K562 (cell line): ENCODE results near the gene COL24A1. TPM values are rescaled to one million over a fixed set of nuclear protein-coding genes. Genes with fewer than 3 reads are reported as not detected.

Experiments
- ATAC-seq: fragments of 200-7000 bp; cut with Tn5 transposase; 3 replicates; pipeline ENCODE4 v1.9.1; 2020; ENCODE audit warnings: moderate library complexity
- BruUV-seq: library from RNA; stranded (reverse); fragments of 400-500 nt; replicated peaks from 2 replicates; lab custom pipeline; 2021; lab: Mats Ljungman, UMichigan
- CTCF ChIA-PET: fragments of 300-600 bp; formaldehyde crosslinking; extraction: SDS; loops from one replicate; lab custom pipeline; 2021; ENCODE audit warnings: low intra/inter-chr PET ratio; lab: Yijun Ruan, JAX
- POLR2A ChIA-PET: fragments of 300-600, 350-650 bp; sonication (Branson Sonifier 250); formaldehyde crosslinking; extraction: SDS; loops from one replicate; lab custom pipeline; 2021; ENCODE audit warnings: antibody characterized with exemption, inconsistent platforms; lab: Yijun Ruan, JAX
- DNase-seq, 4 experiments: peaks; one replicate each; pipeline versions ENCODE4 v3.0.0 to v3.0.0-alpha.2; 2011 to 2018; ENCODE audit warnings: low spot score in 3 of 4, mixed read lengths in 3 of 4; ENCODE audit errors: extremely low read depth in 1 of 4
- FAIRE-seq: peaks from 2 replicates; lab custom pipeline; 2011; peaks lifted over from hg19 to GRCh38; lab: Jason Lieb, UNC
- H2AFZ ChIP-seq: 2 replicates; pipeline ENCODE4 v1.6.0; 2011; ENCODE audit warnings: low read depth, low read length, control low read depth, inconsistent platforms
- H3K27ac ChIP-seq: fragments of 200-600 bp; 3 replicates; pipeline ENCODE4 v1.8.0; 2011; ENCODE audit warnings: low read depth, mild to moderate bottlenecking, control low read depth, inconsistent platforms, low read length, moderate library complexity, mixed read lengths; ENCODE audit errors: extremely low read depth
- H3K27me3 ChIP-seq, 2 experiments: fragments of 300-600 bp in 1 of 2; 2 replicates in 1 of 2; 3 replicates in 1 of 2; pipeline versions ENCODE4 v1.6.0 to v1.8.0; 2011; ENCODE audit warnings: inconsistent platforms in 2 of 2, low read length in 2 of 2, mild to moderate bottlenecking in 1 of 2, mixed read lengths in 1 of 2, moderate library complexity in 1 of 2; ENCODE audit not compliant: control insufficient read depth in 2 of 2, insufficient read depth in 2 of 2
- H3K36me3 ChIP-seq: fragments of 300-600 bp; 3 replicates; pipeline ENCODE4 v1.8.0; 2011; ENCODE audit warnings: mild to moderate bottlenecking, low read length, inconsistent platforms; ENCODE audit not compliant: control insufficient read depth, insufficient read depth
- H3K4me1 ChIP-seq, 2 experiments: fragments of 200-600 bp in 1 of 2; replicated peaks in 1 of 2; 2 replicates in 1 of 2; 3 replicates in 1 of 2; pipeline versions ENCODE4 v1.5.1 to v1.8.0; 2011; ENCODE audit warnings: inconsistent platforms in 2 of 2, low read length in 2 of 2, mild to moderate bottlenecking in 1 of 2, mixed read lengths in 1 of 2, moderate library complexity in 1 of 2; ENCODE audit not compliant: control insufficient read depth in 2 of 2, insufficient read depth in 2 of 2
- H3K4me2 ChIP-seq: 2 replicates; pipeline ENCODE4 v1.6.1; 2011; ENCODE audit warnings: low read length, control low read depth, inconsistent platforms, mixed read lengths; ENCODE audit not compliant: insufficient read depth
- H3K4me3 ChIP-seq: fragments of 200-600 bp; sonication (generic), shearing (Covaris generic); 2 replicates; pipeline ENCODE4 v1.5.1; 2016; ENCODE audit warnings: control low read depth, inconsistent platforms
- H3K79me2 ChIP-seq: fragments of 200-600 bp; 3 replicates; pipeline ENCODE4 v1.8.0; 2011; ENCODE audit warnings: low read length, inconsistent platforms; ENCODE audit not compliant: control insufficient read depth, insufficient read depth
- H3K9ac ChIP-seq, 2 experiments: 2 replicates each; pipeline versions ENCODE4 v1.6.0 to v1.6.1; 2011; ENCODE audit warnings: low read depth in 2 of 2, low read length in 2 of 2, control low read depth in 1 of 2, inconsistent platforms in 1 of 2, mild to moderate bottlenecking in 1 of 2, mixed read lengths in 1 of 2; ENCODE audit not compliant: insufficient read depth in 1 of 2
- H3K9me1 ChIP-seq: one replicate; pipeline ENCODE4 v1.6.0; 2011; ENCODE audit warnings: inconsistent platforms, mild to moderate bottlenecking, low read length, moderate library complexity; ENCODE audit not compliant: control insufficient read depth, insufficient read depth
- H3K9me3 ChIP-seq: replicated peaks from 2 replicates; pipeline ENCODE4 v1.5.1; 2011; ENCODE audit warnings: low read depth, low read length, inconsistent platforms; ENCODE audit not compliant: control insufficient read depth, insufficient read depth
- H4K20me1 ChIP-seq: replicated peaks from 2 replicates; pipeline ENCODE4 v1.6.1; 2011; ENCODE audit warnings: low read length, inconsistent platforms, mixed read lengths; ENCODE audit not compliant: control insufficient read depth, insufficient read depth
- CBX2 ChIP-seq: fragments of 200-600 bp; sonication (generic); IDR thresholded peaks from one replicate; pipeline ENCODE4 v1.6.1; 2012; ENCODE audit warnings: mild to moderate bottlenecking, low read length, inconsistent platforms; ENCODE audit not compliant: insufficient read depth, poor library complexity, severe bottlenecking
- CBX3 ChIP-seq, 2 experiments: IDR thresholded peaks; 1 replicate in 1 of 2; 2 replicates in 1 of 2; pipeline ENCODE4 v1.6.1; 2012; ENCODE audit warnings: inconsistent platforms in 2 of 2, low read length in 2 of 2, borderline replicate concordance in 1 of 2, control low read depth in 1 of 2
- ETV5 ChIP-seq: sonication (generic); formaldehyde crosslinking; IDR thresholded peaks from 2 replicates; pipeline ENCODE4 v1.4.0; 2020; ENCODE audit warnings: low read depth, mild to moderate bottlenecking, missing genetic modification reagents
- FOS ChIP-seq: IDR thresholded peaks from 3 replicates; pipeline ENCODE4 v1.6.1; 2011; ENCODE audit not compliant: insufficient read length; ENCODE audit errors: extremely low read depth
- MAX ChIP-seq: sonication (generic); formaldehyde crosslinking; IDR thresholded peaks from 2 replicates; pipeline ENCODE4 v1.9.0; 2022; ENCODE audit warnings: mild to moderate bottlenecking, missing genetic modification reagents
- RFX1 ChIP-seq: fragments of 450-650 bp; IDR thresholded peaks from 2 replicates; pipeline ENCODE4 v1.6.1; 2016; ENCODE audit warnings: mild to moderate bottlenecking, moderate library complexity
- SP2 ChIP-seq: IDR thresholded peaks from 2 replicates; pipeline ENCODE4 v1.6.1; 2011; ENCODE audit warnings: mild to moderate bottlenecking, low read depth, low read length, moderate library complexity; ENCODE audit not compliant: poor library complexity, severe bottlenecking; ENCODE audit errors: extremely low read depth
- ZNF282 ChIP-seq: sonication (generic); formaldehyde crosslinking; IDR thresholded peaks from 2 replicates; pipeline ENCODE4 v1.8.1; 2023; ENCODE audit warnings: missing genetic modification reagents
- ZNF311 ChIP-seq: fragments of 250-450 bp; sonication (Bioruptor Pico); IDR thresholded peaks from 2 replicates; pipeline ENCODE4 v1.4.0; 2020; ENCODE audit warnings: mild to moderate bottlenecking, moderate library complexity
- WGBS: fragments of 100-300 bp; shearing (Covaris generic); methylation state at CpG from one replicate; pipeline ENCODE4 v1.1.6; 2016; ENCODE audit warnings: low coverage, mixed read lengths; ENCODE audit not compliant: insufficient coverage; ENCODE audit errors: missing lambda C conversion rate; 5-methylcytosine and 5-hydroxymethylcytosine counted together
- in situ Hi-C: fragments of 300-500 bp; cut with MboI; formaldehyde crosslinking; loops from 4 replicates; pipeline ENCODE4 v1.15.0; 2018; ENCODE audit warnings: inconsistent platforms, mixed read lengths
- intact Hi-C: fragments of 100-400 bp; cut with micrococcal nuclease; formaldehyde crosslinking; loops from 2 replicates; pipeline ENCODE4 v1.14.2; 2022
- polyA plus RNA-seq, 8 experiments: library from polyadenylated mRNA; depleted of rRNA in 4 of 8; stranded (reverse) in 5 of 8; unstranded in 3 of 8; fragments of >200 nt; fragmentation: Nextera tagmentation in 2 of 8; fragmentation: Illumina TruSeq in 1 of 8; extraction: Ambion mirVana in 2 of 8; extraction: Trizol in 1 of 8; gene quantifications; 2 replicates each; pipeline versions ENCODE4 v1.2.1 to v1.2.3, GENCODE V29; 2011 to 2014; ENCODE audit warnings: inconsistent platforms in 1 of 8, missing spikeins in 1 of 8
- total RNA-seq, 7 experiments: library from RNA; depleted of rRNA in 6 of 7; stranded (reverse); fragments of >200 nt in 6 of 7; fragmentation: Illumina TruSeq in 2 of 7; extraction: Trizol in 2 of 7; gene quantifications; 2 replicates each; pipeline versions ENCODE4 v1.2.1 to v1.2.3, GENCODE V29; 2011 to 2021; ENCODE audit warnings: low replicate concordance in 1 of 7

Gene COL24A1
- total and polyA plus RNA-seq, 9 of the 15 experiments (the other 6 are each of a cell fraction or from before 2014, with no cell fraction given): 0.01 to 0.06 (median 0.03) TPM; not detected in 2

DNA sequence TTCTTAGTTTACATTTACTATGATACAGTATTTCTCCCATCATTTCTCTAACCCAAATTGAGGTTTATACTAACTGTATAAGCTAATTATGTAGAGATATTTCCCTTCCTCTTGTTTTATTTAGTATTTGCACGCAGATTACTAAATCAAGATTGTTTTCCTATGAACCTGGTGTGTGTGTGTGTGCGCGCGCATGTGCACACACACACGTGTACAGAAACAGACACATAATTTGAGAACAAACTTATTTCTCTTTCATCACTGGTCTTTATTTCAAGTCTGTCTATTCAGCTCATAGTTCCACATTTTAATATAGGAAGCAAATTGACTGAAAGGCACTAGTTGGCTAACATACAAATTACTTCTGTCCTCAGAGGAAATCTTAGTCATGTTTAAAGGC, 19.7 kb upstream of the COL24A1 start:
- no peak overlapping the region for H3K27ac ChIP-seq
- POLR2A ChIA-PET: no interaction called here
- H3K4me3 ChIP-seq: no peak overlapping the region
- no peak for ATAC-seq
- no peak overlapping the region for H2AFZ ChIP-seq
- H4K20me1 ChIP-seq: no peaks in the 10 kb centered on the region
- intact Hi-C loops: no loop called here
- BruUV-seq: no TSS peak
- TF ChIP-seq ZNF282 (CRISPR knock-in tag): no peak
- no peak for TF ChIP-seq MAX (CRISPR knock-in tag)
- no peak for TF ChIP-seq SP2
- no peak for TF ChIP-seq ETV5 (CRISPR knock-in tag)
- no peak for TF ChIP-seq RFX1
- TF ChIP-seq CBX2: no peak
- TF ChIP-seq ZNF311 (CRISPR knock-in tag): no peak
- TF ChIP-seq CBX3 (IDR thresholded peaks at IDR 0.05; ENCODE audit: borderline replicate concordance in 1 of 2, low read length in 2 of 2): no peak
- TF ChIP-seq FOS: no peak
- TF ChIP-seq, all 486 proteins: peak for 0
- Histone ChIP-seq H3K4me1 (no peaks in the 10 kb centered on the region), H3K9me1 (no peaks in the 10 kb centered on the region), H3K9me3 (no peaks in the 10 kb centered on the region), H3K36me3 (no peaks in the 10 kb centered on the region), H3K27me3 (no peaks in the 10 kb centered on the region), H3K9ac (no peak overlapping the region), H3K4me2 (no peak overlapping the region), H3K79me2 (no peaks in the 10 kb centered on the region)
- FAIRE-seq: no peak
- DNase-seq: no peak
- WGBS: 2% methylated on average over 5 of the region's 5 CpGs
- CTCF ChIA-PET: no interaction called here
- in situ Hi-C loops: no loop called here
